Mucosa of stomach (tissue), 1 donor: ENCODE data around the gene TMEM107.

Experiments used
- H3K27me3 ChIP-seq: one replicate; pipeline ENCODE4 v1.7.0; 2013; ENCODE audit warnings: mild to moderate bottlenecking, low read length; ENCODE audit not compliant: control insufficient read depth, insufficient read depth
- H3K36me3 ChIP-seq: one replicate; pipeline ENCODE4 v1.7.0; 2013; ENCODE audit warnings: low read length; ENCODE audit not compliant: control insufficient read depth, insufficient read depth
- H3K4me1 ChIP-seq: one replicate; pipeline ENCODE4 v1.7.0; 2013; ENCODE audit warnings: mild to moderate bottlenecking, low read length; ENCODE audit not compliant: control insufficient read depth, insufficient read depth
- H3K4me3 ChIP-seq: one replicate; pipeline ENCODE4 v1.7.0; 2013; ENCODE audit warnings: low read length
- H3K9ac ChIP-seq: one replicate; pipeline ENCODE4 v1.7.0; 2013; ENCODE audit warnings: mild to moderate bottlenecking, low read length, moderate library complexity
- H3K9me3 ChIP-seq: one replicate; pipeline ENCODE4 v1.7.0; 2013; ENCODE audit warnings: mild to moderate bottlenecking, low read length, moderate library complexity; ENCODE audit not compliant: control insufficient read depth
- donor health status: Pancreatic carcinoma.

The TMEM107 gene

GRCh38 chr17:8210761-8211458 lies 34.7 kb upstream of the TMEM107 start:
- Histone ChIP-seq H3K36me3 (no peaks in the 10 kb centered on the region), H3K9ac (peak overlapping the region; percentile 76), H3K4me1 (peaks cover 13% of the 10 kb centered on the region), H3K9me3 (no peaks in the 10 kb centered on the region), H3K27me3 (no peaks in the 10 kb centered on the region), H3K4me3 (peak overlapping the region; percentile 87)

GRCh38 chr17:8209907-8210760 lies 34.0 kb upstream of the TMEM107 start, which contains the start of gene AURKB:
AURKB (minus strand) TSS chr17:8210575; CDS start chr17:8210224, 351 bp downstream.
- peaks cover 13% of the 10 kb centered on the region for H3K4me1 ChIP-seq
- no peaks in the 10 kb centered on the region for H3K9me3 ChIP-seq
- no peaks in the 10 kb centered on the region for H3K36me3 ChIP-seq
- peak within 1 kb of the TSS; percentile 87 for H3K4me3 ChIP-seq
- no peaks in the 10 kb centered on the region for H3K27me3 ChIP-seq
- peak within 1 kb of the TSS; percentile 76 for H3K9ac ChIP-seq

- Histone ChIP-seq H3K36me3 (no peaks in the 10 kb centered on the region), H3K9me3 (no peaks in the 10 kb centered on the region), H3K4me3 (no peak overlapping the region), H3K9ac (no peak overlapping the region), H3K4me1 (peaks cover 13% of the 10 kb centered on the region), H3K27me3 (no peaks in the 10 kb centered on the region)
Measured at GRCh38 chr17:8206536-8206935, 30.4 kb upstream of the TMEM107 start.

GRCh38 chr17:8204761-8205555 lies 28.8 kb upstream of the TMEM107 start:
- Histone ChIP-seq H3K9me3 (no peaks in the 10 kb centered on the region), H3K27me3 (no peaks in the 10 kb centered on the region), H3K36me3 (no peaks in the 10 kb centered on the region), H3K9ac (no peak overlapping the region), H3K4me1 (peaks cover 2% of the 10 kb centered on the region), H3K4me3 (no peak overlapping the region)

- H3K9ac ChIP-seq, result peak overlapping the region; percentile 29
- H3K4me3 ChIP-seq, result no peak overlapping the region
Measured at GRCh38 chr17:8192070-8192815, 16.1 kb upstream of the TMEM107 start.

GRCh38 chr17:8190506-8190905 lies 14.3 kb upstream of the TMEM107 start:
- Histone ChIP-seq H3K9ac (peak overlapping the region; percentile 51), H3K9me3 (no peaks in the 10 kb centered on the region), H3K4me3 (no peak overlapping the region), H3K27me3 (no peaks in the 10 kb centered on the region), H3K36me3 (no peaks in the 10 kb centered on the region), H3K4me1 (peaks cover 29% of the 10 kb centered on the region)

More at GRCh38 chr17:8192070-8192815, 16.1 kb upstream of the TMEM107 start:
- H3K9me3 ChIP-seq, result no peaks in the 10 kb centered on the region
- no peaks in the 10 kb centered on the region for H3K36me3 ChIP-seq
- no peaks in the 10 kb centered on the region for H3K27me3 ChIP-seq
- H3K4me1 ChIP-seq, result peaks cover 29% of the 10 kb centered on the region

- Histone ChIP-seq H3K27me3 (no peaks in the 10 kb centered on the region), H3K9me3 (no peaks in the 10 kb centered on the region), H3K4me1 (peaks cover 29% of the 10 kb centered on the region), H3K36me3 (no peaks in the 10 kb centered on the region), H3K9ac (peak within 1 kb of the TSS; percentile 81), H3K4me3 (peak within 1 kb of the TSS; percentile 56)
Measured at GRCh38 chr17:8189711-8190477, 13.7 kb upstream of the TMEM107 start, which contains the start of gene BORCS6. BORCS6 (minus strand) TSS chr17:8190180; CDS start chr17:8190140, 40 bp downstream.

- H3K4me1 ChIP-seq, result peaks cover 29% of the 10 kb centered on the region
- H3K9me3 ChIP-seq, result no peaks in the 10 kb centered on the region
Measured at GRCh38 chr17:8189041-8189710, 13.0 kb upstream of the TMEM107 start.

GRCh38 chr17:8188263-8188839 lies 12.2 kb upstream of the TMEM107 start:
- no peaks in the 10 kb centered on the region for H3K9me3 ChIP-seq
- peak overlapping the region; percentile 81 for H3K9ac ChIP-seq
- H3K36me3 ChIP-seq, result no peaks in the 10 kb centered on the region
- peak overlapping the region; percentile 56 for H3K4me3 ChIP-seq
- H3K4me1 ChIP-seq, result peaks cover 29% of the 10 kb centered on the region
- no peaks in the 10 kb centered on the region for H3K27me3 ChIP-seq

More at GRCh38 chr17:8189041-8189710, 13.0 kb upstream of the TMEM107 start:
- Histone ChIP-seq H3K9ac (peak overlapping the region; percentile 81), H3K27me3 (no peaks in the 10 kb centered on the region), H3K36me3 (no peaks in the 10 kb centered on the region), H3K4me3 (peak overlapping the region; percentile 56)
